GM18517 (cell line): Measurements from ENCODE around the gene NPAS4.
A peak's percentile ranks its signal among the peaks of the same experiment; 100 is the strongest.
"Not testable (repeated sequence)": the region's sequence is repeated elsewhere in the genome, so short reads cannot be mapped to it uniquely, and the experiment has no call there.

Source experiments
- ATAC-seq: cut with Tn5 transposase; IDR thresholded peaks from one replicate; pipeline ENCODE4 v1.9.1; 2021; ENCODE audit warnings: mild to moderate bottlenecking, moderate library complexity; ENCODE audit not compliant: unreplicated experiment

The NPAS4 gene

GRCh38 chr11:66417000-66417399 lies 3.8 kb upstream of the NPAS4 start:
- no peak for ATAC-seq

- no peak for ATAC-seq
Observed at GRCh38 chr11:66418168-66418985, 2.5 kb upstream of the NPAS4 start.

- no peak for ATAC-seq
Observed at GRCh38 chr11:66418986-66419308, 1.9 kb upstream of the NPAS4 start.

GRCh38 chr11:66419825-66420224 lies 1.0 kb upstream of the NPAS4 start:
- ATAC-seq = no peak

GRCh38 chr11:66421492-66422205 lies 814 bp downstream of the NPAS4 start:
- no peak for ATAC-seq

- no peak for ATAC-seq
Observed at GRCh38 chr11:66426314-66426713, 5.5 kb downstream of the NPAS4 start.

GRCh38 chr11:66428933-66429332 lies 8.1 kb downstream of the NPAS4 start:
- ATAC-seq = no peak

GRCh38 chr11:66429983-66430602 lies 9.3 kb downstream of the NPAS4 start:
- no peak for ATAC-seq

GRCh38 chr11:66431287-66431686 lies 10.5 kb downstream of the NPAS4 start:
- ATAC-seq = not testable (repeated sequence)

- ATAC-seq = not testable (repeated sequence)
Observed at GRCh38 chr11:66431871-66432329, 11.1 kb downstream of the NPAS4 start.

- ATAC-seq = no peak
Observed at GRCh38 chr11:66432597-66432996, 11.8 kb downstream of the NPAS4 start.

- ATAC-seq = no peak
Observed at GRCh38 chr11:66437979-66438503, 17.2 kb downstream of the NPAS4 start.

- peak; percentile 95 for ATAC-seq
Observed at GRCh38 chr11:66438504-66439466, 17.9 kb downstream of the NPAS4 start, which contains the start of gene MRPL11. MRPL11 (minus strand) TSS chr11:66438848; CDS start chr11:66438754, 94 bp downstream.

GRCh38 chr11:66440101-66440939 lies 19.5 kb downstream of the NPAS4 start:
- not testable (repeated sequence) for ATAC-seq

- not testable (repeated sequence) for ATAC-seq
Observed at GRCh38 chr11:66440940-66441282, 20.1 kb downstream of the NPAS4 start.

- ATAC-seq = no peak
Observed at GRCh38 chr11:66443602-66444001, 22.8 kb downstream of the NPAS4 start.

- no peak for ATAC-seq
Observed at GRCh38 chr11:66447012-66447411, 26.2 kb downstream of the NPAS4 start.

GRCh38 chr11:66448523-66448922 lies 27.7 kb downstream of the NPAS4 start:
- no peak for ATAC-seq

- ATAC-seq = no peak
Observed at GRCh38 chr11:66450560-66450959, 29.7 kb downstream of the NPAS4 start.
